HEK293T (cell line): Measurements from ENCODE around the gene ACTR8.

Experiments
- CTCF ChIA-PET: fragments of 350-600 bp; formaldehyde crosslinking; extraction: SDS; loops from one replicate; lab custom pipeline; 2021; ENCODE audit warnings: antibody characterized with exemption, inconsistent platforms; lab: Yijun Ruan, JAX
- POLR2A ChIA-PET: fragments of 350-600 bp; formaldehyde crosslinking; extraction: SDS; loops from one replicate; lab custom pipeline; 2020; ENCODE audit warnings: antibody characterized with exemption, inconsistent platforms; lab: Yijun Ruan, JAX
- DNase-seq: peaks from one replicate; pipeline ENCODE4 v3.0.0; 2012; ENCODE audit warnings: mixed read lengths; ENCODE audit errors: extremely low spot score
- ARNT ChIP-seq: fragments of 450-650 bp; IDR thresholded peaks from 2 replicates; pipeline ENCODE4 v1.6.1; 2017; ENCODE audit warnings: mild to moderate bottlenecking
- BHLHE40 ChIP-seq: fragments of 450-650 bp; IDR thresholded peaks from 2 replicates; pipeline ENCODE4 v1.6.1; 2016; ENCODE audit warnings: mild to moderate bottlenecking, moderate library complexity, borderline replicate concordance
- CTBP1 ChIP-seq: fragments of 450-650 bp; IDR thresholded peaks from 2 replicates; pipeline ENCODE4 v1.6.1; 2016; ENCODE audit warnings: borderline replicate concordance
- ELF4 ChIP-seq: fragments of 450-650 bp; IDR thresholded peaks from 2 replicates; pipeline ENCODE4 v1.6.1; 2017; ENCODE audit warnings: antibody characterized with exemption
- FOXA1 ChIP-seq: fragments of 450-650 bp; IDR thresholded peaks from 2 replicates; pipeline ENCODE4 v1.6.1; 2016; ENCODE audit warnings: mild to moderate bottlenecking
- FOXK2 ChIP-seq: fragments of 450-650 bp; IDR thresholded peaks from 2 replicates; pipeline ENCODE4 v1.6.1; 2016; ENCODE audit warnings: mild to moderate bottlenecking
- FOXM1 ChIP-seq: fragments of 450-650 bp; IDR thresholded peaks from 2 replicates; pipeline ENCODE4 v1.6.1; 2017; ENCODE audit warnings: mild to moderate bottlenecking, borderline replicate concordance
- HDGF ChIP-seq: fragments of 450-650 bp; IDR thresholded peaks from 2 replicates; pipeline ENCODE4 v1.6.1; 2017; ENCODE audit warnings: antibody characterized with exemption, borderline replicate concordance
- L3MBTL2 ChIP-seq: fragments of 450-650 bp; conservative IDR thresholded peaks from 2 replicates; pipeline ENCODE4 v1.6.1; 2016; ENCODE audit warnings: mild to moderate bottlenecking
- LEF1 ChIP-seq: fragments of 450-650 bp; IDR thresholded peaks from 2 replicates; pipeline ENCODE4 v1.6.1; 2017; ENCODE audit warnings: mild to moderate bottlenecking, borderline replicate concordance
- NFRKB ChIP-seq: fragments of 450-650 bp; IDR thresholded peaks from 2 replicates; pipeline ENCODE4 v1.6.1; 2016; ENCODE audit warnings: mild to moderate bottlenecking, moderate library complexity
- PKNOX1 ChIP-seq: fragments of 450-650 bp; IDR thresholded peaks from 2 replicates; pipeline ENCODE4 v1.6.1; 2016
- SP1 ChIP-seq: fragments of 450-650 bp; IDR thresholded peaks from 2 replicates; pipeline ENCODE4 v1.6.1; 2017
- SUZ12 ChIP-seq: fragments of 450-650 bp; IDR thresholded peaks from 2 replicates; pipeline ENCODE4 v1.6.1; 2016; ENCODE audit warnings: mild to moderate bottlenecking
- TARDBP ChIP-seq: fragments of 450-650 bp; IDR thresholded peaks from 2 replicates; pipeline ENCODE4 v1.6.1; 2016
- ZNF384 ChIP-seq: fragments of 450-650 bp; IDR thresholded peaks from 2 replicates; pipeline ENCODE4 v1.6.1; 2016

The ACTR8 gene

GRCh38 chr3:53841296-53841695, 40.7 kb downstream of the ACTR8 start:
- ChIA-PET POLR2A (interaction anchor here (1.0 kb wide), 1 partner anchor 23 kb away, joined by 3 read pairs; no protein-coding TSS in a partner anchor), CTCF (no interaction called here)
- DNase-seq: no peak
- no peak for TF ChIP-seq HDGF
- TF ChIP-seq BHLHE40: no peak
- TF ChIP-seq L3MBTL2: no peak
- no peak for TF ChIP-seq SP1
- TF ChIP-seq PKNOX1: no peak
- TF ChIP-seq ARNT: no peak
- no peak for TF ChIP-seq ELF4
- TF ChIP-seq TARDBP: no peak
- no peak for TF ChIP-seq LEF1
- no peak for TF ChIP-seq FOXA1
- TF ChIP-seq SUZ12: no peak
- no peak for TF ChIP-seq FOXK2
- TF ChIP-seq CTBP1: no peak
- TF ChIP-seq NFRKB: no peak
- TF ChIP-seq ZNF384: no peak

- DNase-seq: no peak
- POLR2A ChIA-PET: no interaction called here
- TF ChIP-seq TARDBP (no peak), CTBP1 (no peak), FOXM1 (no peak), PKNOX1 (no peak), ZNF384 (no peak), FOXK2 (no peak), SP1 (no peak), L3MBTL2 (no peak), ARNT (no peak), SUZ12 (no peak), ELF4 (no peak)
- CTCF ChIA-PET: no interaction called here
Measured at GRCh38 chr3:53837331-53837730, 44.6 kb downstream of the ACTR8 start.

GRCh38 chr3:53836084-53836872, 45.7 kb downstream of the ACTR8 start:
- no peak for TF ChIP-seq SP1
- no peak for TF ChIP-seq ZNF384
- TF ChIP-seq LEF1: no peak
- no peak for TF ChIP-seq FOXA1
- TF ChIP-seq ELF4: no peak
- DNase-seq: no peak
- POLR2A ChIA-PET: interaction anchor here (1.0 kb wide), 1 partner anchor 9 kb away, joined by 7 read pairs; no protein-coding TSS in a partner anchor
- CTCF ChIA-PET: no interaction called here

GRCh38 chr3:53835257-53835656, 46.7 kb downstream of the ACTR8 start:
- ChIA-PET CTCF (no interaction called here), POLR2A (interaction anchor here (1.3 kb wide), 1 partner anchor 10 kb away, joined by 3 read pairs; no protein-coding TSS in a partner anchor)
- no peak for DNase-seq
- no peak for TF ChIP-seq LEF1
- no peak for TF ChIP-seq ARNT
- no peak for TF ChIP-seq TARDBP
- no peak for TF ChIP-seq SP1
- no peak for TF ChIP-seq CTBP1
- TF ChIP-seq PKNOX1: no peak
- TF ChIP-seq L3MBTL2: no peak
- no peak for TF ChIP-seq FOXM1
- no peak for TF ChIP-seq BHLHE40
- no peak for TF ChIP-seq FOXA1
- TF ChIP-seq SUZ12: no peak
- TF ChIP-seq NFRKB: no peak
- TF ChIP-seq FOXK2: no peak
- no peak for TF ChIP-seq HDGF
- TF ChIP-seq ELF4: no peak
- no peak for TF ChIP-seq ZNF384

GRCh38 chr3:53834429-53835095, 47.4 kb downstream of the ACTR8 start:
- TF ChIP-seq NFRKB: no peak
- TF ChIP-seq SUZ12: no peak
- TF ChIP-seq FOXK2: no peak
- no peak for TF ChIP-seq SP1
- no peak for TF ChIP-seq LEF1
- no peak for TF ChIP-seq ZNF384
- no peak for TF ChIP-seq ARNT
- no peak for TF ChIP-seq TARDBP
- TF ChIP-seq ELF4: no peak
- no peak for TF ChIP-seq FOXA1
- no peak for TF ChIP-seq HDGF
- DNase-seq: no peak
- ChIA-PET CTCF (no interaction called here), POLR2A (interaction anchor here (1.3 kb wide), 1 partner anchor 11 kb away, joined by 3 read pairs; no protein-coding TSS in a partner anchor)

- no peak for TF ChIP-seq LEF1
- TF ChIP-seq FOXK2: no peak
- TF ChIP-seq L3MBTL2: no peak
- no peak for TF ChIP-seq NFRKB
- no peak for TF ChIP-seq BHLHE40
- no peak for TF ChIP-seq FOXA1
- no peak for TF ChIP-seq SUZ12
- no peak for TF ChIP-seq SP1
- TF ChIP-seq PKNOX1: no peak
- no peak for TF ChIP-seq FOXM1
- TF ChIP-seq TARDBP: no peak
- no peak for TF ChIP-seq ARNT
- CTCF ChIA-PET: no interaction called here
- no peak for DNase-seq
- POLR2A ChIA-PET: no interaction called here
Measured at GRCh38 chr3:53833700-53834099, 48.3 kb downstream of the ACTR8 start.
